Right hindlimb (tissue), 1 donor: Measurements from ENCODE around the gene RILPL2.
"Not testable (repeated sequence)": the region's sequence is repeated elsewhere in the genome, so short reads cannot be mapped to it uniquely, and the experiment has no call there.

Experiments
- DNase-seq: peaks from one replicate; pipeline ENCODE4 v3.0.0-alpha.2; 2018

The RILPL2 gene

DNA sequence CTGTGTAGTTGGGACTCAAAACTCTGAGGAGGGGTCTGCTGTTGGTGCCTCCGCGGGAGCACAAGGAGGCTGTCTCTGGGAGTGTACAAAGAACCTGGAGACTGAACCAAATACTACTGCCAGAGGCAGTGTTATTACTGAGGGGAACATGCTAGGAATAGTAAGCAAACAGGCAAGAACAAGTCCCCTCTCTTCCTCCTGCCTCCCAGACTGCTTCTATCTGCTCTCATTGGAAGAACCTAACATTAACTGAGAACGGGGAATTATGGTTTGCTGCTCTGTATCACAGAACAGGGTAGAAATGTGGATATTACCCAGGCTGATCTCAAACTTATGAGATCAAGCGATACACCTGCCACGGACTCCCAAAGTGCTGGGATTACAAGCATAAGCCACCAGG is 57.1 kb downstream of the RILPL2 start:
- DNase-seq = no peak

DNA sequence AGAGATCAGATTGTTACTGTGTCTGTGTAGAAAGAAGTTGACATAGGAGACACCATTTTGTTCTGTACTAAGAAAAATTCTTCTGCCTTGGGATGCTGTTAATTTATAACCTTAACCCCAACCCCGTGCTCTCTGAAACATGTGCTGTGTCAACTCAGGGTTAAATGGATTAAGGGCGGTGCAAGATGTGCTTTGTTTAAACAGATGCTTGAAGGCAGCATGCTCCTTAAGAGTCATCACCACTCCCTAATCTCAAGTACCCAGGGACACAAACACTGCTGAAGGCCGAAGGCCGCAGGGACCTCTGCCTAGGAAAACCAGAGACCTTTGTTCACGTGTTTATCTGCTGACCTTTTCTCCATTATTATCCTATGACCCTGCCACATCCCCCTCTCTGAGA is 64.1 kb downstream of the RILPL2 start:
- DNase-seq = not testable (repeated sequence)

GRCh38 chr12:123371667-123372368 is 64.7 kb downstream of the RILPL2 start:
- DNase-seq = not testable (repeated sequence)

- DNase-seq = no peak
Observed at GRCh38 chr12:123369229-123369628, 67.3 kb downstream of the RILPL2 start.

GRCh38 chr12:123368431-123368830 is 68.1 kb downstream of the RILPL2 start:
- not testable (repeated sequence) for DNase-seq

GRCh38 chr12:123367511-123367910 is 69.0 kb downstream of the RILPL2 start:
- no peak for DNase-seq
